ENCODE measurements around the gene PDE1C.

The PDE1C gene

DNA sequence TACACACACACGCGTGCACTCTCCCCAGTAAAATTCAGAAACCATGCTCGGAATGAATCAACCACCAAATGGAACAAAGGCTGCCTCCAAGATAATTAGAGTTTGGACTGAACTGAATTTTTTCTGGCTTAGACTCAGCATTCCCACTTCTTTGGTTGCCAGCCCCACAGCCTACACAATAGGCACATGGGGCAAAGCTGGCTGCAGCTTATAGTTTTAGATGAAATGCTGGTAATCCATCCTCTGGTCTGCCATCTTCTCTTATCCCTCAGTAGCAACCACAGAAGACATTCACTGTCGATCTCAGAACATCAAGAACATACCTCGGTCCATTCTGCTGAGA lies 44.2 kb downstream of the PDE1C start:
- H3K27me3 ChIP-seq (ENCODE audit: insufficient read depth, low read length): no peaks in the 10 kb centered on the region
- no peaks in the 10 kb centered on the region for H3K9me3 ChIP-seq (ENCODE audit: insufficient read depth, low read depth, low read length)
- H4K8ac ChIP-seq (ENCODE audit: low read depth, low read length): no peak overlapping the region
- H3K4ac ChIP-seq (ENCODE audit: low read depth, low read length): no peak overlapping the region
- no peak for DNase-seq
- H2BK120ac ChIP-seq (ENCODE audit: insufficient read depth, low read length, poor library complexity): no peak overlapping the region
- no peak overlapping the region for H4K91ac ChIP-seq (ENCODE audit: low read depth, low read length)
- H4K12ac ChIP-seq (ENCODE audit: low read depth, low read length): no peak overlapping the region
- no peak overlapping the region for H2AK5ac ChIP-seq (ENCODE audit: low read length)
- H3K14ac ChIP-seq (ENCODE audit: low read length): no peak overlapping the region
- H3K9ac ChIP-seq (ENCODE audit: low read length): no peak overlapping the region
- no peaks in the 10 kb centered on the region for H3K36me3 ChIP-seq (ENCODE audit: control insufficient read depth in 1 of 2, insufficient read depth in 2 of 2, low read length in 2 of 2)
- H2AFZ ChIP-seq (ENCODE audit: insufficient read depth, low read length, poor library complexity): no peak overlapping the region
- no peak overlapping the region for H3K27ac ChIP-seq (ENCODE audit: low read depth, low read length)
- no peaks in the 10 kb centered on the region for H3K79me1 ChIP-seq (ENCODE audit: low read length)
- no peak overlapping the region for H3K18ac ChIP-seq (ENCODE audit: low read length)
- H3K79me2 ChIP-seq (ENCODE audit: control insufficient read depth, insufficient read depth, low read length, poor library complexity): no peaks in the 10 kb centered on the region
- no peak overlapping the region for H2BK5ac ChIP-seq (ENCODE audit: low read depth, low read length, poor library complexity)
- H3K23ac ChIP-seq (ENCODE audit: low read length): no peak overlapping the region
- no peak overlapping the region for H3K4me3 ChIP-seq (ENCODE audit: low read depth, low read length)
- no CpG with 5 or more reads among the region's 5 CpGs for WGBS (ENCODE audit: extremely low coverage, insufficient coverage, insufficient read length)
- H3K4me2 ChIP-seq (ENCODE audit: low read length): no peak overlapping the region
- H3K4me1 ChIP-seq (ENCODE audit: control insufficient read depth in 1 of 2, insufficient read depth in 2 of 2, low read length in 2 of 2): no peaks in the 10 kb centered on the region
- H2BK12ac ChIP-seq (ENCODE audit: low read length): no peak overlapping the region

DNA sequence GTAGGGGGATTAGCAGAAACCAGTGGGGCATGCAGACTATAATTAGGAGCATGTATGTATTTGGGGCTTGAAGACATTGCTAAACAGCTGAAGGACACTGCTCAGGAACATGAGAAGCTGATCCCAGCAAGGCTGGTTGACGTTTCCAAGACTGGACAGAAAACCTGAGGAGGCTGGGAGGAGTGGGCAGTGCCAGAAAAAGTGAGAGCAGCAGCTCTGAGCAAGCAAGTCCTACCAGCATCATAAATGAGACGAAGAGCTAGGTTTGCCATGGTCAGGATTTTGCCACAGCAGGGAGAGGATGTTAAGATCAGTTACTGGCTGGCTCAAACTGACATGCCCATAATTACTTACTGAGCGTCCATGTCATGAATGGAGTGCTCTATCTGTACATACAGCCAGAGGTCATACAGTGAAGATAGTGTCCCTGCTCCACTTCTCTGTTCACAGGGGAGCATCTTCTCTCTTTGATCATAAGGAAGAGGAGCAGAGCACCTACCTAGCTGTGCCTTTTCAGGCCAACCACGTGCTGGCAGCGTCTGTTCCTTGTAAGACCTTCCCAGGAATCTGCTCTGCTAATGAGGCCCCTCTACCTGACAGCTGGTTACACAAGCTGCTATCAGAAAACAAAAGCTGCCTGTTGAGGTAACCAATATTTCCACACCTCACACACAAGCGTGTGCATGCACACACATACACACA lies 44.7 kb downstream of the PDE1C start:
- Histone ChIP-seq H3K79me1 (ENCODE audit: low read length) (no peaks in the 10 kb centered on the region), H3K4me2 (ENCODE audit: low read length) (no peak overlapping the region), H4K12ac (ENCODE audit: low read depth, low read length) (no peak overlapping the region), H3K9me3 (ENCODE audit: insufficient read depth, low read depth, low read length) (no peaks in the 10 kb centered on the region), H3K36me3 (ENCODE audit: control insufficient read depth in 1 of 2, insufficient read depth in 2 of 2, low read length in 2 of 2) (no peaks in the 10 kb centered on the region), H3K23ac (ENCODE audit: low read length) (no peak overlapping the region), H2BK120ac (ENCODE audit: insufficient read depth, low read length, poor library complexity) (no peak overlapping the region), H3K4ac (ENCODE audit: low read depth, low read length) (no peak overlapping the region), H4K8ac (ENCODE audit: low read depth, low read length) (no peak overlapping the region), H3K4me1 (ENCODE audit: control insufficient read depth in 1 of 2, insufficient read depth in 2 of 2, low read length in 2 of 2) (no peaks in the 10 kb centered on the region), H3K4me3 (ENCODE audit: low read depth, low read length) (no peak overlapping the region), H3K79me2 (ENCODE audit: control insufficient read depth, insufficient read depth, low read length, poor library complexity) (no peaks in the 10 kb centered on the region), H3K27me3 (ENCODE audit: insufficient read depth, low read length) (no peaks in the 10 kb centered on the region), H3K27ac (ENCODE audit: low read depth, low read length) (no peak overlapping the region), H3K18ac (ENCODE audit: low read length) (no peak overlapping the region), H2AFZ (ENCODE audit: insufficient read depth, low read length, poor library complexity) (no peak overlapping the region), H2BK5ac (ENCODE audit: low read depth, low read length, poor library complexity) (no peak overlapping the region), H4K91ac (ENCODE audit: low read depth, low read length) (no peak overlapping the region), H3K14ac (ENCODE audit: low read length) (no peak overlapping the region), H2AK5ac (ENCODE audit: low read length) (no peak overlapping the region), H3K9ac (ENCODE audit: low read length) (no peak overlapping the region), H2BK12ac (ENCODE audit: low read length) (no peak overlapping the region)
- WGBS (ENCODE audit: extremely low coverage, insufficient coverage, insufficient read length): no CpG with 5 or more reads among the region's 6 CpGs
- no peak for DNase-seq

DNA sequence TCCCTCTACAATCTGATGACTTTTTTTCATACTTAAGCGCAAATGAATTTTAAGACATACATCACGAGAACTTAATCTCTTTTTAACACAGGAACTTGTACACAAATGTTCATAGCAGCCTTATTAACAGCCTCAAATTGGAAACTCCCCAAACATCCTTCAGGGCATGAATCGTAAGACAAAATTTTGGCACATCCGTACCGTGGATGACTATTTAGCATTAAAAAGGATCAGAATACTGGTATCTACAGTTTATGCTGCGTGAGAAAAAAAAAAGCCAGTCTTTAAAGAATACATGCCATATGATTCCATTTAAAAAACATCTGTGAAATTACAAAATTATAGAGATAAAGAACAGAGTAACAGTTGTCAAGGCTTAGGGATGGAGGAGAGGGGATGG lies 46.8 kb downstream of the PDE1C start:
- H2BK12ac ChIP-seq (ENCODE audit: low read length): no peak overlapping the region
- H3K4ac ChIP-seq (ENCODE audit: low read depth, low read length): no peak overlapping the region
- no peaks in the 10 kb centered on the region for H3K36me3 ChIP-seq (ENCODE audit: control insufficient read depth in 1 of 2, insufficient read depth in 2 of 2, low read length in 2 of 2)
- no CpG with 5 or more reads among the region's 6 CpGs for WGBS (ENCODE audit: extremely low coverage, insufficient coverage, insufficient read length)
- H4K91ac ChIP-seq (ENCODE audit: low read depth, low read length): no peak overlapping the region
- no peak overlapping the region for H4K8ac ChIP-seq (ENCODE audit: low read depth, low read length)
- H3K79me1 ChIP-seq (ENCODE audit: low read length): no peaks in the 10 kb centered on the region
- no peak overlapping the region for H3K14ac ChIP-seq (ENCODE audit: low read length)
- H3K18ac ChIP-seq (ENCODE audit: low read length): no peak overlapping the region
- no peak overlapping the region for H3K23ac ChIP-seq (ENCODE audit: low read length)
- H2AK5ac ChIP-seq (ENCODE audit: low read length): no peak overlapping the region
- H2BK120ac ChIP-seq (ENCODE audit: insufficient read depth, low read length, poor library complexity): no peak overlapping the region
- H3K9ac ChIP-seq (ENCODE audit: low read length): no peak overlapping the region
- no peak overlapping the region for H3K27ac ChIP-seq (ENCODE audit: low read depth, low read length)
- H3K79me2 ChIP-seq (ENCODE audit: control insufficient read depth, insufficient read depth, low read length, poor library complexity): no peaks in the 10 kb centered on the region
- no peaks in the 10 kb centered on the region for H3K4me1 ChIP-seq (ENCODE audit: control insufficient read depth in 1 of 2, insufficient read depth in 2 of 2, low read length in 2 of 2)
- H3K27me3 ChIP-seq (ENCODE audit: insufficient read depth, low read length): no peaks in the 10 kb centered on the region
- no peak overlapping the region for H4K12ac ChIP-seq (ENCODE audit: low read depth, low read length)
- H3K4me3 ChIP-seq (ENCODE audit: low read depth, low read length): no peak overlapping the region
- no peaks in the 10 kb centered on the region for H3K9me3 ChIP-seq (ENCODE audit: insufficient read depth, low read depth, low read length)
- no peak overlapping the region for H2AFZ ChIP-seq (ENCODE audit: insufficient read depth, low read length, poor library complexity)
- no peak overlapping the region for H2BK5ac ChIP-seq (ENCODE audit: low read depth, low read length, poor library complexity)
- H3K4me2 ChIP-seq (ENCODE audit: low read length): no peak overlapping the region
- no peak for DNase-seq

DNA sequence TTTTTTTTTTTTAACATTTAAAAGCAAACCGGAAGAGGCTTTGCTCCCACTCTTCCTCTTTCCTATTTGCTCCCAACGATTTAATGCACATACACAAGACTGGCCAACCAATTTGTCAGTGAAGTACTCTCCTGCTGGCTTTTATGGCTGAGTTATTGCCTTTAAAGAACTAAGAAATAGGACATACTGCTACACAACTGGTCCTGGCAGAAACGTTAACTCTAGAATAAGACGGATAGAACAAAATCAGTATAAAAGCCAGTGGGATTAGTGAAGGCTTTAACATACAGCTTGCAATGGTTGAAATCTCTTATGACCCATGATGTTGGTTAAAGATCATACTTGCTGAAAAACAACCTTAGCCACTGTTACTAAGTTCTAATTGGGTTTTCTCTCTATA lies 47.2 kb downstream of the PDE1C start:
- no peak overlapping the region for H2AK5ac ChIP-seq (ENCODE audit: low read length)
- no peak overlapping the region for H2BK120ac ChIP-seq (ENCODE audit: insufficient read depth, low read length, poor library complexity)
- H3K79me1 ChIP-seq (ENCODE audit: low read length): no peaks in the 10 kb centered on the region
- DNase-seq: no peak
- no peak overlapping the region for H2AFZ ChIP-seq (ENCODE audit: insufficient read depth, low read length, poor library complexity)
- WGBS (ENCODE audit: extremely low coverage, insufficient coverage, insufficient read length): no CpG with 5 or more reads among the region's 4 CpGs
- no peak overlapping the region for H4K91ac ChIP-seq (ENCODE audit: low read depth, low read length)
- H3K4me3 ChIP-seq (ENCODE audit: low read depth, low read length): no peak overlapping the region
- H3K36me3 ChIP-seq (ENCODE audit: control insufficient read depth in 1 of 2, insufficient read depth in 2 of 2, low read length in 2 of 2): no peaks in the 10 kb centered on the region
- H4K12ac ChIP-seq (ENCODE audit: low read depth, low read length): no peak overlapping the region
- no peak overlapping the region for H3K23ac ChIP-seq (ENCODE audit: low read length)
- no peak overlapping the region for H3K4ac ChIP-seq (ENCODE audit: low read depth, low read length)
- H3K27me3 ChIP-seq (ENCODE audit: insufficient read depth, low read length): no peaks in the 10 kb centered on the region
- no peak overlapping the region for H3K9ac ChIP-seq (ENCODE audit: low read length)
- no peak overlapping the region for H3K18ac ChIP-seq (ENCODE audit: low read length)
- no peaks in the 10 kb centered on the region for H3K4me1 ChIP-seq (ENCODE audit: control insufficient read depth in 1 of 2, insufficient read depth in 2 of 2, low read length in 2 of 2)
- H4K8ac ChIP-seq (ENCODE audit: low read depth, low read length): no peak overlapping the region
- H2BK5ac ChIP-seq (ENCODE audit: low read depth, low read length, poor library complexity): no peak overlapping the region
- H2BK12ac ChIP-seq (ENCODE audit: low read length): no peak overlapping the region
- no peaks in the 10 kb centered on the region for H3K79me2 ChIP-seq (ENCODE audit: control insufficient read depth, insufficient read depth, low read length, poor library complexity)
- no peak overlapping the region for H3K4me2 ChIP-seq (ENCODE audit: low read length)
- no peak overlapping the region for H3K14ac ChIP-seq (ENCODE audit: low read length)
- H3K9me3 ChIP-seq (ENCODE audit: insufficient read depth, low read depth, low read length): no peaks in the 10 kb centered on the region
- no peak overlapping the region for H3K27ac ChIP-seq (ENCODE audit: low read depth, low read length)
